IMR-90 (cell line): ENCODE measurements around the gene ATG9B. TPM values are rescaled to one million over a fixed set of nuclear protein-coding genes. Genes with fewer than 3 reads are reported as not detected.

Experiments
- ATAC-seq: fragments of 200-7000 bp; cut with Tn5 transposase; 2 replicates; pipeline ENCODE4 v1.9.1; 2020; ENCODE audit warnings: low read depth, mild to moderate bottlenecking, moderate library complexity
- BruUV-seq: library from RNA; stranded (reverse); fragments of 400-500 nt; replicated peaks from 2 replicates; lab custom pipeline; 2021; lab: Mats Ljungman, UMichigan
- CTCF ChIA-PET: fragments of 300-600 bp; formaldehyde crosslinking; extraction: SDS; loops from one replicate; lab custom pipeline; 2021; ENCODE audit warnings: antibody characterized with exemption; lab: Yijun Ruan, JAX
- POLR2A ChIA-PET: fragments of 300-600 bp; sonication (Branson Sonifier 250); formaldehyde crosslinking; loops from one replicate; lab custom pipeline; 2022; ENCODE audit warnings: antibody characterized with exemption; ENCODE audit not compliant: unreplicated experiment; lab: Charles Lee
- DNase-seq: peaks from one replicate; pipeline ENCODE4 v3.0.0; 2013
- H2AFZ ChIP-seq: replicated peaks from 2 replicates; pipeline ENCODE3; 2013; ENCODE audit warnings: low read length, mild to moderate bottlenecking; ENCODE audit not compliant: poor library complexity
- H2AK5ac ChIP-seq: 2 replicates; pipeline ENCODE4 v1.6.1; 2013; ENCODE audit warnings: low read depth, low read length, inconsistent platforms
- H2AK9ac ChIP-seq: replicated peaks from 2 replicates; pipeline ENCODE3; 2013; ENCODE audit warnings: mild to moderate bottlenecking, low read depth, low read length, moderate library complexity; ENCODE audit not compliant: poor library complexity
- H2BK120ac ChIP-seq: 2 replicates; pipeline ENCODE4 v1.6.1; 2013; ENCODE audit warnings: low read depth, low read length, inconsistent platforms
- H2BK15ac ChIP-seq: 3 replicates; pipeline ENCODE4 v1.6.1; 2013; ENCODE audit warnings: low read depth, low read length, inconsistent platforms
- H2BK20ac ChIP-seq: 2 replicates; pipeline ENCODE4 v1.6.1; 2013; ENCODE audit warnings: low read depth, mild to moderate bottlenecking, inconsistent platforms, low read length, moderate library complexity
- H2BK5ac ChIP-seq: 2 replicates; pipeline ENCODE4 v1.6.1; 2013; ENCODE audit warnings: mild to moderate bottlenecking, low read depth, low read length, inconsistent platforms; ENCODE audit not compliant: poor library complexity, severe bottlenecking
- H3K14ac ChIP-seq: replicated peaks from 2 replicates; pipeline ENCODE4 v1.6.1; 2013; ENCODE audit warnings: low read depth, low read length, inconsistent platforms
- H3K18ac ChIP-seq: 2 replicates; pipeline ENCODE4 v1.6.1; 2013; ENCODE audit warnings: low read depth, low read length, control low read depth
- H3K23ac ChIP-seq: 2 replicates; pipeline ENCODE4 v1.6.1; 2013; ENCODE audit warnings: low read depth, low read length, inconsistent platforms
- H3K27ac ChIP-seq: 2 replicates; pipeline ENCODE4 v1.5.1; 2013; ENCODE audit warnings: mild to moderate bottlenecking, control low read depth, low read length; ENCODE audit not compliant: insufficient read depth
- H3K27me3 ChIP-seq: 2 replicates; pipeline ENCODE4 v1.6.1; 2013; ENCODE audit warnings: low read length; ENCODE audit not compliant: control insufficient read depth, insufficient read depth
- H3K36me3 ChIP-seq: 2 replicates; pipeline ENCODE4 v1.6.1; 2013; ENCODE audit warnings: low read length, mixed read lengths; ENCODE audit not compliant: control insufficient read depth, insufficient read depth
- H3K4ac ChIP-seq: 2 replicates; pipeline ENCODE4 v1.6.1; 2013; ENCODE audit warnings: low read depth, low read length, inconsistent platforms
- H3K4me1 ChIP-seq: 2 replicates; pipeline ENCODE4 v1.6.1; 2013; ENCODE audit warnings: low read length, mixed read lengths; ENCODE audit not compliant: control insufficient read depth, insufficient read depth
- H3K4me2 ChIP-seq: 2 replicates; pipeline ENCODE4 v1.6.1; 2013; ENCODE audit warnings: low read depth, mild to moderate bottlenecking, control low read depth, low read length, moderate library complexity
- H3K4me3 ChIP-seq: 2 replicates; pipeline ENCODE4 v1.5.1; 2013; ENCODE audit warnings: low read depth, mild to moderate bottlenecking, control low read depth, low read length, moderate library complexity; ENCODE audit not compliant: insufficient read depth
- H3K56ac ChIP-seq: 2 replicates; pipeline ENCODE4 v1.6.1; 2013; ENCODE audit warnings: low read length, inconsistent platforms; ENCODE audit not compliant: insufficient read depth; ENCODE audit errors: extremely low read depth
- H3K79me1 ChIP-seq, 2 experiments: 2 replicates each; pipeline ENCODE4 v1.6.1; 2013; ENCODE audit warnings: low read length in 2 of 2, inconsistent platforms in 1 of 2, low read depth in 1 of 2
- H3K9ac ChIP-seq: 2 replicates; pipeline ENCODE4 v1.6.1; 2013; ENCODE audit warnings: low read depth, low read length, control low read depth
- H3K9me1 ChIP-seq: 2 replicates; pipeline ENCODE4 v1.6.1; 2013; ENCODE audit warnings: low read length, inconsistent platforms; ENCODE audit not compliant: insufficient read depth
- H3K9me3 ChIP-seq: 2 replicates; pipeline ENCODE4 v1.6.1; 2013; ENCODE audit warnings: low read length; ENCODE audit not compliant: control insufficient read depth, insufficient read depth
- H4K20me1 ChIP-seq: 2 replicates; pipeline ENCODE4 v1.6.1; 2013; ENCODE audit warnings: low read length, inconsistent platforms; ENCODE audit not compliant: insufficient read depth
- H4K5ac ChIP-seq: 2 replicates; pipeline ENCODE4 v1.6.1; 2013; ENCODE audit warnings: mild to moderate bottlenecking, low read depth, low read length, control low read depth
- H4K8ac ChIP-seq, 2 experiments: 2 replicates each; pipeline ENCODE4 v1.6.1; 2013; ENCODE audit warnings: low read depth in 2 of 2, low read length in 2 of 2, control low read depth in 1 of 2, inconsistent platforms in 1 of 2
- H4K91ac ChIP-seq: 2 replicates; pipeline ENCODE4 v1.6.1; 2013; ENCODE audit warnings: low read depth, low read length, inconsistent platforms; ENCODE audit not compliant: insufficient read depth
- BHLHE40 ChIP-seq: fragments of 150-350 bp; IDR thresholded peaks from 2 replicates; pipeline ENCODE4 v1.6.1; 2016; ENCODE audit warnings: mild to moderate bottlenecking, low read depth, low read length
- CEBPB ChIP-seq: IDR thresholded peaks from 2 replicates; pipeline ENCODE4 v1.6.1; 2012; ENCODE audit warnings: low read depth, low read length, improper control_type of control experiment
- CHD1 ChIP-seq: IDR thresholded peaks from 2 replicates; pipeline ENCODE4 v1.6.1; 2012; ENCODE audit warnings: low read depth, low read length, improper control_type of control experiment
- CTCF ChIP-seq: conservative IDR thresholded peaks from 2 replicates; pipeline ENCODE4 v1.5.1; 2012; ENCODE audit warnings: mild to moderate bottlenecking, low read depth, low read length, improper control_type of control experiment
- FOS ChIP-seq: fragments of 150-350 bp; IDR thresholded peaks from 2 replicates; pipeline ENCODE4 v1.6.1; 2016; ENCODE audit warnings: low read depth, low read length
- MAFK ChIP-seq: IDR thresholded peaks from 2 replicates; pipeline ENCODE4 v1.6.1; 2012; ENCODE audit warnings: low read depth, low read length, improper control_type of control experiment
- MAZ ChIP-seq: IDR thresholded peaks from 2 replicates; pipeline ENCODE4 v1.6.1; 2012; ENCODE audit warnings: low read depth, mild to moderate bottlenecking, low read length, improper control_type of control experiment, moderate library complexity, borderline replicate concordance
- MXI1 ChIP-seq: IDR thresholded peaks from 2 replicates; pipeline ENCODE4 v1.6.1; 2012; ENCODE audit warnings: low read depth, mild to moderate bottlenecking, low read length, moderate library complexity, borderline replicate concordance
- NFE2L2 ChIP-seq: fragments of 150-350 bp; IDR thresholded peaks from 2 replicates; pipeline ENCODE4 v1.6.1; 2016; ENCODE audit warnings: low read depth, mild to moderate bottlenecking, low read length
- POLR2A ChIP-seq: IDR thresholded peaks from 2 replicates; pipeline ENCODE4 v1.6.1; 2012; ENCODE audit warnings: mild to moderate bottlenecking, low read depth, low read length
- RAD21 ChIP-seq: IDR thresholded peaks from 2 replicates; pipeline ENCODE4 v1.6.1; 2012; ENCODE audit warnings: low read length, improper control_type of control experiment
- RCOR1 ChIP-seq: IDR thresholded peaks from 2 replicates; pipeline ENCODE4 v1.6.1; 2012; ENCODE audit warnings: mild to moderate bottlenecking, low read length, improper control_type of control experiment; ENCODE audit not compliant: insufficient replicate concordance
- RFX5 ChIP-seq: IDR thresholded peaks from 2 replicates; pipeline ENCODE4 v1.8.0; 2012; ENCODE audit warnings: low read depth, mild to moderate bottlenecking, low read length, moderate library complexity
- SMC3 ChIP-seq: fragments of 150-350 bp; IDR thresholded peaks from 2 replicates; pipeline ENCODE4 v1.6.1; 2016; ENCODE audit warnings: low read depth, mild to moderate bottlenecking, antibody characterized with exemption, low read length, moderate library complexity
- WGBS, 2 experiments: methylation state at CpG; one replicate each; pipeline versions ENCODE4 v1.1.5 to v1.1.7; 2013; ENCODE audit warnings: missing lambda C conversion rate in 2 of 2; ENCODE audit not compliant: insufficient read length in 1 of 2; ENCODE audit errors: extremely low coverage in 2 of 2; 5-methylcytosine and 5-hydroxymethylcytosine counted together
- dilution Hi-C: fragments of 300-500 bp; cut with HindIII; formaldehyde crosslinking; loops from one replicate; pipeline ENCODE4 v1.14.3; 2018; ENCODE audit warnings: low sequenced_read_pairs; ENCODE audit not compliant: unreplicated experiment
- in situ Hi-C: fragments of 300-500 bp; cut with MboI; formaldehyde crosslinking; loops from 3 replicates; pipeline ENCODE4 v1.14.3; 2019; ENCODE audit warnings: low sequenced_read_pairs, inconsistent platforms, mixed read lengths
- intact Hi-C: fragments of 100-400 bp; cut with micrococcal nuclease; formaldehyde crosslinking; loops from 2 replicates; pipeline ENCODE4 v1.10.0; 2022
- polyA plus RNA-seq, 3 experiments: library from polyadenylated mRNA; depleted of rRNA; stranded (reverse); fragments of >200 nt; gene quantifications; 2 replicates each; pipeline ENCODE4 v1.2.3, GENCODE V29; 2012; ENCODE audit warnings: low replicate concordance in 1 of 3
- total RNA-seq: library from RNA; depleted of rRNA; stranded (reverse); fragments of >200 nt; gene quantifications from 2 replicates; pipeline ENCODE4 v1.2.3, GENCODE V29; 2012
- TF ChIP-seq, protein P1 (sequence below): fragments of 150-350 bp; IDR thresholded peaks from 2 replicates; pipeline ENCODE4 v1.6.1; 2016; ENCODE audit warnings: low read depth, mild to moderate bottlenecking, low read length, moderate library complexity, borderline replicate concordance
- TF ChIP-seq, protein P2 (sequence below): fragments of 150-350 bp; IDR thresholded peaks from 2 replicates; pipeline ENCODE4 v1.6.1; 2017; ENCODE audit warnings: mild to moderate bottlenecking, antibody characterized with exemption, low read length, low read depth

The ATG9B gene
- total and polyA plus RNA-seq, 2 of the 4 experiments (the other 2 are of a cell fraction), result 0.18 to 0.91 TPM

GRCh38 chr7:151009327-151010036, 14.8 kb downstream of the ATG9B start:
- no peak overlapping the region for H3K4me3 ChIP-seq
- no peak overlapping the region for H2BK120ac ChIP-seq
- no peak overlapping the region for H3K23ac ChIP-seq
- dilution Hi-C loops, result no loop called here
- H3K14ac ChIP-seq, result no peak overlapping the region
- H3K4me2 ChIP-seq, result no peak overlapping the region
- no peak overlapping the region for H2AFZ ChIP-seq
- in situ Hi-C loops, result no loop called here
- H3K79me1 ChIP-seq, result no peaks in the 10 kb centered on the region
- H3K9ac ChIP-seq, result no peak overlapping the region
- ChIA-PET CTCF (no interaction called here), POLR2A (no interaction called here)
- no peak overlapping the region for H3K18ac ChIP-seq
- no peak overlapping the region for H3K4ac ChIP-seq
- no peak overlapping the region for H2BK15ac ChIP-seq
- TF ChIP-seq MAFK (no peak), RFX5 (no peak), SMC3 (no peak), POLR2A (no peak), RCOR1 (no peak), BHLHE40 (no peak), MAZ (no peak), MXI1 (no peak), NFE2L2 (no peak), CTCF (no peak), CHD1 (no peak), CEBPB (no peak), FOS (no peak), RAD21 (no peak)
- TF ChIP-seq, protein P1, sequence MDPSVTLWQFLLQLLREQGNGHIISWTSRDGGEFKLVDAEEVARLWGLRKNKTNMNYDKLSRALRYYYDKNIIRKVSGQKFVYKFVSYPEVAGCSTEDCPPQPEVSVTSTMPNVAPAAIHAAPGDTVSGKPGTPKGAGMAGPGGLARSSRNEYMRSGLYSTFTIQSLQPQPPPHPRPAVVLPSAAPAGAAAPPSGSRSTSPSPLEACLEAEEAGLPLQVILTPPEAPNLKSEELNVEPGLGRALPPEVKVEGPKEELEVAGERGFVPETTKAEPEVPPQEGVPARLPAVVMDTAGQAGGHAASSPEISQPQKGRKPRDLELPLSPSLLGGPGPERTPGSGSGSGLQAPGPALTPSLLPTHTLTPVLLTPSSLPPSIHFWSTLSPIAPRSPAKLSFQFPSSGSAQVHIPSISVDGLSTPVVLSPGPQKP, result no peak
- TF ChIP-seq, protein P2, sequence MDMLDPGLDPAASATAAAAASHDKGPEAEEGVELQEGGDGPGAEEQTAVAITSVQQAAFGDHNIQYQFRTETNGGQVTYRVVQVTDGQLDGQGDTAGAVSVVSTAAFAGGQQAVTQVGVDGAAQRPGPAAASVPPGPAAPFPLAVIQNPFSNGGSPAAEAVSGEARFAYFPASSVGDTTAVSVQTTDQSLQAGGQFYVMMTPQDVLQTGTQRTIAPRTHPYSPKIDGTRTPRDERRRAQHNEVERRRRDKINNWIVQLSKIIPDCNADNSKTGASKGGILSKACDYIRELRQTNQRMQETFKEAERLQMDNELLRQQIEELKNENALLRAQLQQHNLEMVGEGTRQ, result no peak
- no peak overlapping the region for H2BK5ac ChIP-seq
- H4K91ac ChIP-seq, result no peak overlapping the region
- no peak overlapping the region for H2AK9ac ChIP-seq
- peaks cover 20% of the 10 kb centered on the region for H3K27me3 ChIP-seq
- no peak overlapping the region for H2BK20ac ChIP-seq
- no peaks in the 10 kb centered on the region for H3K36me3 ChIP-seq
- H3K56ac ChIP-seq, result no peak overlapping the region
- no peak overlapping the region for H4K8ac ChIP-seq
- DNase-seq (no peak), ATAC-seq (no peak)
- no peaks in the 10 kb centered on the region for H4K20me1 ChIP-seq
- no peaks in the 10 kb centered on the region for H3K9me1 ChIP-seq
- H3K9me3 ChIP-seq, result no peaks in the 10 kb centered on the region
- H2AK5ac ChIP-seq, result no peak overlapping the region
- intact Hi-C loops, result loop anchor here (5.0 kb wide), 1 partner anchor 103 kb away; no protein-coding TSS in a partner anchor
- BruUV-seq, result no TSS peak
- 73% methylated on average over 11 of the region's 22 CpGs; no CpG with 5 or more reads in 1 of the 2 experiments for WGBS, 2 experiments
- no peak overlapping the region for H4K5ac ChIP-seq
- no peak overlapping the region for H3K27ac ChIP-seq
- peaks cover 9% of the 10 kb centered on the region; the same call in 1 of the 2 replicates for H3K4me1 ChIP-seq
